ENCODE measurements around the gene ZNF385B.

Gene ZNF385B

GRCh38 chr2:179804206-179804605 is 57.2 kb downstream of the ZNF385B start:
- TF ChIP-seq, protein P1, sequence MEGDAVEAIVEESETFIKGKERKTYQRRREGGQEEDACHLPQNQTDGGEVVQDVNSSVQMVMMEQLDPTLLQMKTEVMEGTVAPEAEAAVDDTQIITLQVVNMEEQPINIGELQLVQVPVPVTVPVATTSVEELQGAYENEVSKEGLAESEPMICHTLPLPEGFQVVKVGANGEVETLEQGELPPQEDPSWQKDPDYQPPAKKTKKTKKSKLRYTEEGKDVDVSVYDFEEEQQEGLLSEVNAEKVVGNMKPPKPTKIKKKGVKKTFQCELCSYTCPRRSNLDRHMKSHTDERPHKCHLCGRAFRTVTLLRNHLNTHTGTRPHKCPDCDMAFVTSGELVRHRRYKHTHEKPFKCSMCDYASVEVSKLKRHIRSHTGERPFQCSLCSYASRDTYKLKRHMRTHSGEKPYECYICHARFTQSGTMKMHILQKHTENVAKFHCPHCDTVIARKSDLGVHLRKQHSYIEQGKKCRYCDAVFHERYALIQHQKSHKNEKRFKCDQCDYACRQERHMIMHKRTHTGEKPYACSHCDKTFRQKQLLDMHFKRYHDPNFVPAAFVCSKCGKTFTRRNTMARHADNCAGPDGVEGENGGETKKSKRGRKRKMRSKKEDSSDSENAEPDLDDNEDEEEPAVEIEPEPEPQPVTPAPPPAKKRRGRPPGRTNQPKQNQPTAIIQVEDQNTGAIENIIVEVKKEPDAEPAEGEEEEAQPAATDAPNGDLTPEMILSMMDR (IDR thresholded peaks at IDR 0.05; ENCODE audit: low read depth, low read length): no peak
- no peak for DNase-seq (ENCODE audit: extremely low read depth, low read depth)

DNA sequence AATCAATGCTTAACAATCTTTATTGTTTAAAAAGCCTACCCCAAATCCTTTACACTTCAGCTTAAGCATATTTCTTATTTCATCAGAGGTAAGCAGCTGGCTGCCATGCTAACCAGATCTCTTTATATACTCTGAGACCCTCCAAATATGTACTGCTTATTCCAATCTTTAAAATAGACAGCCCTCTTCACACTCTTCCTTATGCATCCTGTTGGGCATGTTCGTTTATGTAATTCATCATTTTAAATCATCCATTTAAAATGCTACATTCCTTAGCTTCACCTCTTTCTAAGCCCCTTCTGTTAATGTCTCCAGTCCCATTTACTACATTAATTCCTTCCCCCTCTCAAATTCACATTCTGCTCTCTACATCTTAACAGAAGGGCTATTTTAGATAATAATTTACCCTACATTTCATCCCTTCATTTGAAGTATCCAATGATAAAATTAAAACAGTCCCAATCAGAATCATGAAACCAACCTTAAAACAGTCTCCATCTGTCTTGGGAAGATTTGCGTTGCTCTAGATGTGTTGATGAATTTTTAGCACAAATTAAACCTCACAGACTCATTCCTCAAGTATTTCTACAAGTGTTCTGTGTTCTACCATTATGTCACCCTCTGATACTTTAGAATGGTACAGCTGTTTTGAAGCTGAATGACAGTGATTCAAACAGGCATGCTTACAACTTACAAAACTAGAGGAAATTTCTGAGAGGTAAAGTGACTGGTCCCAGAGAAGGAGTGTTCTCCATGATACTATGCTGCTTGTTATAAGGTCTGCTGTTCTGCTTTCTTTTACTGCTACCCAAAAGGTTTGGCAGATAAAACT is 59.1 kb downstream of the ZNF385B start:
- TF ChIP-seq, protein P1 (IDR thresholded peaks at IDR 0.05; ENCODE audit: low read depth, low read length): no peak
- no peak for DNase-seq (ENCODE audit: extremely low read depth, low read depth)

- DNase-seq (ENCODE audit: extremely low read depth, low read depth): no peak
- TF ChIP-seq, protein P1 (IDR thresholded peaks at IDR 0.05; ENCODE audit: low read depth, low read length): no peak
Measured at GRCh38 chr2:179800776-179801175, 60.6 kb downstream of the ZNF385B start.

GRCh38 chr2:179796213-179797007 is 65.0 kb downstream of the ZNF385B start:
- DNase-seq (ENCODE audit: extremely low read depth, low read depth): no peak
- TF ChIP-seq, protein P1 (IDR thresholded peaks at IDR 0.05; ENCODE audit: low read depth, low read length): no peak

DNA sequence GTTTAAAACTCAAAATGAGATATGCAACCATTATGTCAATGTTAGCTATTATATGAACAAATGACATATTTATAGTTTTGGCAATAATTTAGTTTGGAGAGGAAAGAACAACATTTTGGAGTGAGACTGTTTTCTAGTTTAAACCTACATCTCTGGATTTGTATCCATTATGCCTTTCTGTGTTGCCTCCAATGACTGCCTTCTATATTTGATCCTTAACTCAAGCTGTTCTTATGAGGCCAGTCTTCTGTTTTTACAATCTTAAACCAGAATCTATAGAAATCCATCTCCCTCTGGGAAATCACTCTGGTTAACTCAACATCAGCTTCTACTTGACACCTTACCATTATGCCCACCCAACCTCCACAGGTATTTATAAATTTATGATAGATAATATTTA is 67.5 kb downstream of the ZNF385B start:
- no peak for DNase-seq (ENCODE audit: extremely low read depth, low read depth)
- TF ChIP-seq, protein P1 (IDR thresholded peaks at IDR 0.05; ENCODE audit: low read depth, low read length): no peak

DNA sequence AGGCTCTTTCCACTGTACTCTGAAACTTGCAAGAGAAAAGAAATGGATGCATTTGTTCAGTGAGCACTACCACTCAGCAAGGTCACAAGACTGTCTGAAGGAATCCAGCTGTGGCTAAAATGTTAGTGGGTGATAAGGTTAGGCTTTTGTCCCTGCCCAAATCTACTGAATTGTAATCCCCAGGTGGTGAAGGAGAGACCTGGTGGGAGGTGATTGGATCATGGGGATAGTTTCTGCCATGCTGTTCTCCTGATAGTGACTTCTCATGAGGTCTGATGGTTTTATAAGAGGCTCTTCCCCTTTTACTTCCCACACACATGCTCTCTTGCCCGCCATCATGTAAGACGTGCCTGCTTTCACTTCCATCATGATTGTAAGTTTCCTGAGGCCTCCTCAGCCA is 68.2 kb downstream of the ZNF385B start:
- TF ChIP-seq, protein P1 (IDR thresholded peaks at IDR 0.05; ENCODE audit: low read depth, low read length): no peak
- DNase-seq (ENCODE audit: extremely low read depth, low read depth): no peak
